Activated naive CD8-positive, alpha-beta T cell treated with anti-CD3 and anti-CD28 coated beads, Interleukin-2, amount 50 U/mL, for 16 hours (primary cell): ENCODE data around the gene PNKP.

Experiments used
- DNase-seq: peaks from one replicate; pipeline ENCODE4 v3.0.0-alpha.2; 2020; ENCODE audit warnings: low read depth, low spot score

PNKP gene

GRCh38 chr19:49847731-49848696 is 19.4 kb downstream of the PNKP start:
- no peak for DNase-seq

GRCh38 chr19:49846408-49846807 is 21.0 kb downstream of the PNKP start:
- DNase-seq = no peak

- no peak for DNase-seq
Measured at GRCh38 chr19:49845414-49845813, 22.0 kb downstream of the PNKP start.

- DNase-seq = no peak
Measured at GRCh38 chr19:49844138-49845095, 23.0 kb downstream of the PNKP start.

GRCh38 chr19:49843265-49843664 is 24.1 kb downstream of the PNKP start:
- no peak for DNase-seq

- no peak for DNase-seq
Measured at GRCh38 chr19:49840736-49841249, 26.6 kb downstream of the PNKP start.

- no peak for DNase-seq
Measured at GRCh38 chr19:49840321-49840720, 27.1 kb downstream of the PNKP start.

- no peak for DNase-seq
Measured at GRCh38 chr19:49839713-49840112, 27.7 kb downstream of the PNKP start.

GRCh38 chr19:49838885-49839588 is 28.3 kb downstream of the PNKP start:
- no peak for DNase-seq

- DNase-seq = no peak
Measured at GRCh38 chr19:49837425-49837824, 30.0 kb downstream of the PNKP start.

- no peak for DNase-seq
Measured at GRCh38 chr19:49837009-49837310, 30.4 kb downstream of the PNKP start.

- DNase-seq = no peak
Measured at GRCh38 chr19:49836176-49837008, 31.0 kb downstream of the PNKP start.

- DNase-seq = no peak
Measured at GRCh38 chr19:49835562-49835961, 31.8 kb downstream of the PNKP start.

- no peak for DNase-seq
Measured at GRCh38 chr19:49833599-49833998, 33.8 kb downstream of the PNKP start.

- no peak for DNase-seq
Measured at GRCh38 chr19:49832556-49832955, 34.8 kb downstream of the PNKP start.

GRCh38 chr19:49831592-49831991 is 35.8 kb downstream of the PNKP start:
- no peak for DNase-seq

GRCh38 chr19:49830766-49831165 is 36.6 kb downstream of the PNKP start:
- DNase-seq = no peak

GRCh38 chr19:49829721-49830120 is 37.7 kb downstream of the PNKP start:
- no peak for DNase-seq

- no peak for DNase-seq
Measured at GRCh38 chr19:49829200-49829599, 38.2 kb downstream of the PNKP start.

GRCh38 chr19:49827034-49827433 is 40.3 kb downstream of the PNKP start:
- DNase-seq = no peak

- no peak for DNase-seq
Measured at GRCh38 chr19:49824662-49825061, 42.7 kb downstream of the PNKP start.
